Sigmoid colon (tissue), 7 donors: ENCODE data around the gene ZMIZ1. TPM values are rescaled to one million over a fixed set of nuclear protein-coding genes. Genes with fewer than 3 reads are reported as not detected.

Source experiments
- DNase-seq: peaks from one replicate; pipeline ENCODE4 v3.0.0-alpha.2; 2019
- H3K27ac ChIP-seq, 4 donors: fragments of 200-600 bp; sonication (generic); one replicate each; pipeline ENCODE4 v1.5.1; 2016 to 2019; ENCODE audit warnings: mild to moderate bottlenecking in 1 of 4
- H3K27me3 ChIP-seq, 3 donors: fragments of 200-600 bp; sonication (generic); one replicate each; pipeline ENCODE4 v1.5.1; 2019; ENCODE audit warnings: mild to moderate bottlenecking in 1 of 3
- H3K36me3 ChIP-seq, 4 donors: fragments of 200-600 bp; sonication (generic); one replicate each; pipeline ENCODE4 v1.5.1; 2016 to 2019
- H3K4me1 ChIP-seq, 4 donors: fragments of 200-600 bp; sonication (generic); one replicate each; pipeline ENCODE4 v1.5.1; 2017 to 2019
- H3K4me3 ChIP-seq, 4 donors: fragments of 200-600 bp; sonication (generic); one replicate each; pipeline ENCODE4 v1.5.1; 2017 to 2019; ENCODE audit warnings: mild to moderate bottlenecking in 2 of 4, moderate library complexity in 1 of 4
- H3K9me3 ChIP-seq, 4 donors: fragments of 200-600 bp in 3 of 4; sonication (generic) in 3 of 4; one replicate each; pipeline versions ENCODE4 v1.5.1 to v1.6.1; 2013 to 2019
- CTCF ChIP-seq, 4 experiments: fragments of 450-650 bp in 3 of 4; fragments of 200-600 bp in 1 of 4; IDR thresholded peaks; one replicate each; pipeline ENCODE4 v1.5.1; 2016 to 2019; ENCODE audit warnings: antibody characterized with exemption in 4 of 4, mild to moderate bottlenecking in 3 of 4, moderate library complexity in 2 of 4
- EP300 ChIP-seq, 4 donors: sonication (generic); formaldehyde crosslinking; IDR thresholded peaks; one replicate each; pipeline ENCODE4 v1.6.1; 2017; ENCODE audit warnings: antibody characterized with exemption in 4 of 4
- POLR2A ChIP-seq, 2 donors: fragments of 450-650 bp; IDR thresholded peaks; one replicate each; pipeline ENCODE4 v1.6.1; 2016; ENCODE audit warnings: antibody characterized with exemption in 2 of 2, mild to moderate bottlenecking in 2 of 2, moderate library complexity in 2 of 2
- POLR2AphosphoS5 ChIP-seq, 4 donors: sonication (generic); formaldehyde crosslinking; IDR thresholded peaks; one replicate each; pipeline ENCODE4 v1.6.1; 2017; ENCODE audit warnings: antibody characterized with exemption in 4 of 4
- WGBS, 2 donors: extraction: QIAGEN DNeasy Blood & Tissue Kit; methylation state at CpG; one replicate each; pipeline ENCODE4 v1.1.7; 2013; 5-methylcytosine and 5-hydroxymethylcytosine counted together
- intact Hi-C: fragments of 100-400 bp; cut with DNase I; formaldehyde crosslinking; loops from one replicate; pipeline ENCODE4 v1.15.1; 2023
- polyA plus RNA-seq, 3 donors: library from polyadenylated mRNA; stranded (reverse); fragments of 200-250 nt; gene quantifications; one replicate each; pipeline ENCODE4 v1.2.3, GENCODE V29; 2013
- total RNA-seq, 4 donors: library from RNA; depleted of rRNA; stranded (reverse); fragments of >200 nt; gene quantifications; one replicate each; pipeline ENCODE4 v1.1.0, GENCODE V29; 2016
- donor health status: healthy with polysubstance abuse.
- donor health status: Bipolar disorder and iron deficiency.
- donor health status: healthy.

ZMIZ1 gene
- total and polyA plus RNA-seq, 7 donors = 17.4 to 49.3 (median 31.5) TPM

GRCh38 chr10:79100771-79101170, 32.0 kb downstream of the ZMIZ1 start:
- DNase-seq = no peak
- Histone ChIP-seq H3K27me3 (no peaks in the 10 kb centered on the region), H3K9me3 (no peaks in the 10 kb centered on the region), H3K4me1 (peaks cover 0 to 100% (median 99%) of the 10 kb centered on the region in 4 donors), H3K4me3 (no peak overlapping the region), H3K36me3 (no peaks in the 10 kb centered on the region), H3K27ac (peak overlapping the region; percentile 79 to 94 (median 84))
- no peak for TF ChIP-seq POLR2AphosphoS5 (IDR thresholded peaks at IDR 0.05)
- TF ChIP-seq EP300 (IDR thresholded peaks at IDR 0.05) = no peak
- TF ChIP-seq CTCF (IDR thresholded peaks at IDR 0.05) = no peak
- no peak for TF ChIP-seq POLR2A (IDR thresholded peaks at IDR 0.05)
- intact Hi-C loops = no loop called here
- 16 to 50% methylated on average over 5 of the region's 5 CpGs for WGBS, 2 donors

GRCh38 chr10:79101560-79102497, 33.1 kb downstream of the ZMIZ1 start:
- intact Hi-C loops = no loop called here
- Histone ChIP-seq H3K27ac (peak overlapping the region; percentile 79 to 94 (median 84)), H3K27me3 (no peaks in the 10 kb centered on the region), H3K4me1 (peaks cover 0 to 100% (median 96%) of the 10 kb centered on the region in 4 donors), H3K4me3 (peak overlapping the region in 1 of 4 donors; percentile 2), H3K9me3 (no peaks in the 10 kb centered on the region), H3K36me3 (no peaks in the 10 kb centered on the region)
- peak; percentile 93 for DNase-seq
- TF ChIP-seq POLR2AphosphoS5 (IDR thresholded peaks at IDR 0.05) = peak in 3 of 4 donors; percentile 20 to 46 (median 33)
- TF ChIP-seq CTCF (IDR thresholded peaks at IDR 0.05) = no peak
- no peak for TF ChIP-seq POLR2A (IDR thresholded peaks at IDR 0.05)
- no peak for TF ChIP-seq EP300 (IDR thresholded peaks at IDR 0.05)
- 14 to 31% methylated on average over 22 of the region's 22 CpGs for WGBS, 2 donors

GRCh38 chr10:79102498-79102874, 33.7 kb downstream of the ZMIZ1 start:
- Histone ChIP-seq H3K4me3 (no peak overlapping the region), H3K36me3 (no peaks in the 10 kb centered on the region), H3K4me1 (peaks cover 0 to 100% (median 96%) of the 10 kb centered on the region in 4 donors), H3K27ac (peak overlapping the region; percentile 79 to 94 (median 84)), H3K27me3 (no peaks in the 10 kb centered on the region), H3K9me3 (no peaks in the 10 kb centered on the region)
- TF ChIP-seq CTCF (IDR thresholded peaks at IDR 0.05) = no peak
- no peak for TF ChIP-seq POLR2AphosphoS5 (IDR thresholded peaks at IDR 0.05)
- TF ChIP-seq EP300 (IDR thresholded peaks at IDR 0.05) = no peak
- TF ChIP-seq POLR2A (IDR thresholded peaks at IDR 0.05) = no peak
- peak; percentile 81 for DNase-seq
- 49 to 67% methylated on average over 7 of the region's 7 CpGs for WGBS, 2 donors
- intact Hi-C loops = no loop called here

- intact Hi-C loops = no loop called here
- Histone ChIP-seq H3K27ac (peak overlapping the region; percentile 79 to 94 (median 84)), H3K27me3 (no peaks in the 10 kb centered on the region), H3K36me3 (no peaks in the 10 kb centered on the region), H3K4me3 (no peak overlapping the region), H3K9me3 (no peaks in the 10 kb centered on the region), H3K4me1 (peaks cover 0 to 100% (median 96%) of the 10 kb centered on the region in 4 donors)
- 56 to 83% methylated on average over 13 of the region's 13 CpGs for WGBS, 2 donors
- TF ChIP-seq POLR2A (IDR thresholded peaks at IDR 0.05) = no peak
- TF ChIP-seq CTCF (IDR thresholded peaks at IDR 0.05) = no peak
- TF ChIP-seq POLR2AphosphoS5 (IDR thresholded peaks at IDR 0.05) = no peak
- TF ChIP-seq EP300 (IDR thresholded peaks at IDR 0.05) = no peak
- DNase-seq = no peak
These were observed 34.4 kb downstream of the ZMIZ1 start for GRCh38 chr10:79103129-79103528.
